H9 (cell line): ENCODE results near the gene FAM117A. TPM values are rescaled to one million over a fixed set of nuclear protein-coding genes. Genes with fewer than 3 reads are reported as not detected.

Experiments used
- DNase-seq: peaks from one replicate; pipeline ENCODE4 v3.0.0-alpha.2; 2017
- H2AFZ ChIP-seq: one replicate; pipeline ENCODE4 v1.6.1; 2013; ENCODE audit warnings: mild to moderate bottlenecking, low read length, control low read depth, moderate library complexity
- H2AK5ac ChIP-seq: 2 replicates; pipeline ENCODE4 v1.6.1; 2013; ENCODE audit warnings: low read length, control low read depth, mixed read lengths; ENCODE audit not compliant: insufficient read length
- H2BK120ac ChIP-seq: one replicate; pipeline ENCODE4 v1.6.1; 2013; ENCODE audit warnings: low read depth, mild to moderate bottlenecking, low read length, control low read depth, inconsistent platforms; ENCODE audit not compliant: poor library complexity, severe bottlenecking
- H2BK12ac ChIP-seq: 2 replicates; pipeline ENCODE4 v1.6.1; 2013; ENCODE audit warnings: low read length, control low read depth, mixed read lengths, low read depth; ENCODE audit not compliant: insufficient read length
- H2BK15ac ChIP-seq: 2 replicates; pipeline ENCODE4 v1.6.1; 2013; ENCODE audit warnings: low read depth, low read length, control low read depth
- H2BK20ac ChIP-seq: one replicate; pipeline ENCODE4 v1.6.1; 2013; ENCODE audit warnings: low read depth, mild to moderate bottlenecking, low read length, control low read depth, inconsistent platforms; ENCODE audit not compliant: poor library complexity, severe bottlenecking
- H2BK5ac ChIP-seq: 2 replicates; pipeline ENCODE4 v1.6.1; 2013; ENCODE audit warnings: low read length, control low read depth, mixed read lengths; ENCODE audit not compliant: insufficient read length
- H3K14ac ChIP-seq: 2 replicates; pipeline ENCODE4 v1.6.1; 2013; ENCODE audit warnings: low read length, control low read depth; ENCODE audit not compliant: insufficient read depth
- H3K18ac ChIP-seq: 2 replicates; pipeline ENCODE4 v1.6.1; 2013; ENCODE audit warnings: low read depth, mild to moderate bottlenecking, mixed read lengths, low read length, control low read depth; ENCODE audit not compliant: insufficient read length
- H3K23ac ChIP-seq: 2 replicates; pipeline ENCODE4 v1.6.1; 2013; ENCODE audit warnings: low read length, control low read depth, mixed read lengths, low read depth; ENCODE audit not compliant: insufficient read length
- H3K23me2 ChIP-seq: 2 replicates; pipeline ENCODE4 v1.6.1; 2013; ENCODE audit warnings: low read depth, mild to moderate bottlenecking, mixed read lengths, low read length, control low read depth; ENCODE audit not compliant: insufficient read length, poor library complexity, severe bottlenecking
- H3K27ac ChIP-seq: 2 replicates; pipeline ENCODE4 v1.5.1; 2013; ENCODE audit warnings: low read length, control low read depth, mixed read lengths, low read depth; ENCODE audit not compliant: insufficient read length
- H3K27me3 ChIP-seq: 2 replicates; pipeline ENCODE4 v1.6.1; 2013; ENCODE audit warnings: low read length, control low read depth, inconsistent platforms; ENCODE audit not compliant: insufficient read depth
- H3K4ac ChIP-seq: 2 replicates; pipeline ENCODE4 v1.6.1; 2013; ENCODE audit warnings: low read depth, mild to moderate bottlenecking, control low read depth, inconsistent platforms, low read length, moderate library complexity
- H3K4me1 ChIP-seq: 2 replicates; pipeline ENCODE4 v1.6.1; 2013; ENCODE audit warnings: low read length, control low read depth, inconsistent platforms; ENCODE audit not compliant: insufficient read depth
- H3K4me2 ChIP-seq: 2 replicates; pipeline ENCODE4 v1.6.1; 2013; ENCODE audit warnings: low read length, control low read depth, mixed read lengths; ENCODE audit not compliant: insufficient read length, insufficient read depth
- H3K56ac ChIP-seq: 2 replicates; pipeline ENCODE4 v1.6.1; 2013; ENCODE audit warnings: low read depth, mild to moderate bottlenecking, mixed read lengths, low read length, control low read depth; ENCODE audit not compliant: insufficient read length
- H3K79me1 ChIP-seq: 2 replicates; pipeline ENCODE4 v1.6.1; 2013; ENCODE audit warnings: low read depth, mild to moderate bottlenecking, moderate library complexity, low read length, control low read depth, inconsistent platforms; ENCODE audit not compliant: insufficient read depth, poor library complexity, severe bottlenecking
- H3K79me2 ChIP-seq: 2 replicates; pipeline ENCODE4 v1.6.1; 2013; ENCODE audit warnings: low read length, control low read depth, inconsistent platforms; ENCODE audit not compliant: insufficient read depth
- H3K9ac ChIP-seq: 2 replicates; pipeline ENCODE4 v1.6.1; 2013; ENCODE audit warnings: low read length, control low read depth, mixed read lengths; ENCODE audit not compliant: insufficient read length; ENCODE audit errors: extremely low read depth
- H3K9me3 ChIP-seq: one replicate; pipeline ENCODE4 v1.6.1; 2013; ENCODE audit warnings: low read depth, low read length, inconsistent platforms; ENCODE audit not compliant: control insufficient read depth
- H3T11ph ChIP-seq: one replicate; pipeline ENCODE4 v1.6.1; 2013; ENCODE audit warnings: mild to moderate bottlenecking, low read length, control low read depth, inconsistent platforms
- H4K20me1 ChIP-seq: one replicate; pipeline ENCODE4 v1.6.1; 2013; ENCODE audit not compliant: control insufficient read depth, insufficient read length, insufficient read depth
- H4K5ac ChIP-seq: 2 replicates; pipeline ENCODE4 v1.6.1; 2013; ENCODE audit warnings: low read depth, mild to moderate bottlenecking, mixed read lengths, low read length, control low read depth; ENCODE audit not compliant: insufficient read length
- H4K8ac ChIP-seq: replicated peaks from 2 replicates; pipeline ENCODE4 v1.6.1; 2013; ENCODE audit warnings: low read length, control low read depth, mixed read lengths, low read depth; ENCODE audit not compliant: insufficient read length
- H4K91ac ChIP-seq: 2 replicates; pipeline ENCODE4 v1.6.1; 2013; ENCODE audit warnings: low read depth, mild to moderate bottlenecking, moderate library complexity, mixed read lengths, low read length, control low read depth; ENCODE audit not compliant: insufficient read length
- H3K27ac Mint-ChIP-seq, 3 experiments: 2 replicates in 2 of 3; 3 replicates in 1 of 3; pipeline ENCODE4 v1.8.0; 2020 to 2021; ENCODE audit warnings: mixed read lengths in 3 of 3, mild to moderate bottlenecking in 1 of 3, moderate library complexity in 1 of 3
- H3K27me3 Mint-ChIP-seq: 2 replicates; pipeline ENCODE4 v1.8.0; 2021; ENCODE audit warnings: low read depth, mild to moderate bottlenecking, moderate library complexity, mixed read lengths
- H3K36me3 Mint-ChIP-seq, 3 experiments: 2 replicates in 2 of 3; 3 replicates in 1 of 3; pipeline ENCODE4 v1.8.0; 2020 to 2021; ENCODE audit warnings: low read depth in 3 of 3, mixed read lengths in 3 of 3; ENCODE audit not compliant: insufficient read depth in 1 of 3
- H3K4me1 Mint-ChIP-seq, 2 experiments: 2 replicates each; pipeline ENCODE4 v1.8.0; 2020; ENCODE audit warnings: mixed read lengths in 2 of 2
- H3K4me3 Mint-ChIP-seq, 2 experiments: 2 replicates in 1 of 2; 3 replicates in 1 of 2; pipeline ENCODE4 v1.8.0; 2020 to 2021; ENCODE audit warnings: mild to moderate bottlenecking in 2 of 2, mixed read lengths in 2 of 2, moderate library complexity in 1 of 2
- H3K9me3 Mint-ChIP-seq, 2 experiments: 2 replicates in 1 of 2; 3 replicates in 1 of 2; pipeline ENCODE4 v1.8.0; 2020; ENCODE audit warnings: mild to moderate bottlenecking in 2 of 2, mixed read lengths in 2 of 2, moderate library complexity in 1 of 2
- CTCF ChIP-seq: fragments of 200-600 bp; sonication (generic); conservative IDR thresholded peaks from 3 replicates; pipeline ENCODE4 v1.8.0; 2021; ENCODE audit warnings: antibody characterized with exemption, mild to moderate bottlenecking
- WGBS: extraction: QIAGEN DNeasy Blood & Tissue Kit; methylation state at CpG from one replicate; pipeline ENCODE4 v1.1.7; 2013; ENCODE audit warnings: missing lambda C conversion rate, low lambda C conversion rate, mixed read lengths; ENCODE audit not compliant: insufficient read length; ENCODE audit errors: extremely low coverage; 5-methylcytosine and 5-hydroxymethylcytosine counted together
- total RNA-seq: library from RNA; stranded (reverse); gene quantifications from 2 replicates; pipeline ENCODE4 v1.2.1, GENCODE V29; 2021

Gene FAM117A
- total RNA-seq, 1 experiment from 2014 or later: 21.1 TPM

- Histone ChIP-seq H3K79me1 (peaks cover 14% of the 10 kb centered on the region), H3K14ac (no peak overlapping the region), H3K9ac (no peak overlapping the region), H3K4me1 (peaks cover 11% of the 10 kb centered on the region), H2BK15ac (no peak overlapping the region), H4K20me1 (no peaks in the 10 kb centered on the region), H4K8ac (no peak overlapping the region), H3K23ac (no peak overlapping the region), H3K79me2 (peaks cover 16% of the 10 kb centered on the region; the same call in 1 of the 2 replicates), H4K91ac (no peak overlapping the region), H2BK12ac (no peak overlapping the region), H3K27me3 (no peaks in the 10 kb centered on the region), H2BK20ac (no peak overlapping the region), H3K56ac (no peak overlapping the region), H3K27ac (no peak overlapping the region), H3K4ac (no peak overlapping the region), H3T11ph (no peak overlapping the region), H2BK120ac (no peak overlapping the region), H3K18ac (no peak overlapping the region), H2BK5ac (no peak overlapping the region), H2AFZ (no peak overlapping the region), H2AK5ac (no peak overlapping the region), H3K4me2 (no peak overlapping the region), H3K9me3 (no peaks in the 10 kb centered on the region), H3K23me2 (peaks cover 12% of the 10 kb centered on the region), H4K5ac (no peak overlapping the region)
- Mint-ChIP-seq H3K4me1 (peaks cover 44 to 52% of the 10 kb centered on the region in 2 experiments), H3K27ac (no peak overlapping the region), H3K9me3 (no peaks in the 10 kb centered on the region; a peak in 1 of 5 replicates), H3K4me3 (no peak overlapping the region), H3K36me3 (peaks cover 2 to 8% (median 4%) of the 10 kb centered on the region in 3 experiments; a peak in 6 of 7 replicates), H3K27me3 (peaks cover 4% of the 10 kb centered on the region)
- DNase-seq: no peak
- WGBS: no CpG with 5 or more reads among the region's 6 CpGs
- TF ChIP-seq CTCF: no peak
These were observed 2.9 kb downstream of the FAM117A start for GRCh38 chr17:49760932-49761558.
